IMR-90 (cell line): ENCODE measurements around the gene GABARAPL2.

Experiments used
- MAZ ChIP-seq: IDR thresholded peaks from 2 replicates; pipeline ENCODE4 v1.6.1; 2012; ENCODE audit warnings: low read depth, mild to moderate bottlenecking, low read length, improper control_type of control experiment, moderate library complexity, borderline replicate concordance
- NFE2L2 ChIP-seq: fragments of 150-350 bp; IDR thresholded peaks from 2 replicates; pipeline ENCODE4 v1.6.1; 2016; ENCODE audit warnings: low read depth, mild to moderate bottlenecking, low read length
- POLR2A ChIP-seq: IDR thresholded peaks from 2 replicates; pipeline ENCODE4 v1.6.1; 2012; ENCODE audit warnings: mild to moderate bottlenecking, low read depth, low read length
- RAD21 ChIP-seq: IDR thresholded peaks from 2 replicates; pipeline ENCODE4 v1.6.1; 2012; ENCODE audit warnings: low read length, improper control_type of control experiment
- RCOR1 ChIP-seq: IDR thresholded peaks from 2 replicates; pipeline ENCODE4 v1.6.1; 2012; ENCODE audit warnings: mild to moderate bottlenecking, low read length, improper control_type of control experiment; ENCODE audit not compliant: insufficient replicate concordance
- RFX5 ChIP-seq: IDR thresholded peaks from 2 replicates; pipeline ENCODE4 v1.8.0; 2012; ENCODE audit warnings: low read depth, mild to moderate bottlenecking, low read length, moderate library complexity
- TF ChIP-seq, protein P1 (sequence below): conservative IDR thresholded peaks from 2 replicates; pipeline ENCODE4 v1.5.1; 2012; ENCODE audit warnings: mild to moderate bottlenecking, low read depth, low read length, improper control_type of control experiment
- TF ChIP-seq, protein P2 (sequence below): fragments of 150-350 bp; IDR thresholded peaks from 2 replicates; pipeline ENCODE4 v1.6.1; 2017; ENCODE audit warnings: mild to moderate bottlenecking, antibody characterized with exemption, low read length, low read depth
- TF ChIP-seq, protein P3 (sequence below): fragments of 150-350 bp; IDR thresholded peaks from 2 replicates; pipeline ENCODE4 v1.6.1; 2016; ENCODE audit warnings: low read depth, mild to moderate bottlenecking, low read length, moderate library complexity, borderline replicate concordance

DNA sequence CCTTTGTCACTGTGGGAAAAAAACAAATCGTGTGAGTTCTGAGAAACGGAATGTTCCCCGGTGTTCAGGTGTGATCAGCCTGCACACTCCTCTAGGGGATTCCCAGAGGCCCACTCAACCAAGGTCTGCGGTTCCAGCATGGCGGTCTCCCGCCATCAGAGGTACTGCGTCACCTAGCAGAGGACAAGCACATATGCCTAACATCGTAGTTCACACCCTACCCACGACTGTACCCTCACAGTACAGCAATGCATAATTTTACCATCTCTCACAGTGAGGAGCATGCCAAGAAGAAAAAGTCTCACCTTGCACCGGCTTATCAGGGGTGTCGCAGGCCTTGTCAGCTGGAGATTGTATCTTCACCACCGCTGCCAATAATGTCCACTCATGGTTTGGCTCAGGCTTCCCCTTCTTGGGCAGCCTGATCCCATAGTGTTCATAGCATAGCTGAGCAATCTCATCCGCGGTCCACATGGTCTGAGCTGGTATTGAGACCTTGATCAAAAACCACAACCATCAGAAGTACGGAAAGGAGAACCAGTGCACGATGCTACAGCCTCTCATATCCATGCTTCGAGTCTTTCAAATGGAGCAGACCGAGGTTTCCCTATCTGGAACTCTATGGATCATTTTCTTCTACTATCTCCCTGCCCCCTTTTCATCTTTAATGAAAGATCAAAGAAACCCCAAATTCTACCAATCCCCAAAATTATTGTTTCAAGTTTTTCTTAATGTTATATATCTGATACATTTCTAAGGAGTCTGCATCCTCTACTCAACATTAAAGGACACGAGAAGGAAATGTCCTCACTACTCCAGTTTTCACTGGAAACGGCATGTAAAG lies 54.4 kb downstream of the GABARAPL2 start:
- TF ChIP-seq, protein P1, sequence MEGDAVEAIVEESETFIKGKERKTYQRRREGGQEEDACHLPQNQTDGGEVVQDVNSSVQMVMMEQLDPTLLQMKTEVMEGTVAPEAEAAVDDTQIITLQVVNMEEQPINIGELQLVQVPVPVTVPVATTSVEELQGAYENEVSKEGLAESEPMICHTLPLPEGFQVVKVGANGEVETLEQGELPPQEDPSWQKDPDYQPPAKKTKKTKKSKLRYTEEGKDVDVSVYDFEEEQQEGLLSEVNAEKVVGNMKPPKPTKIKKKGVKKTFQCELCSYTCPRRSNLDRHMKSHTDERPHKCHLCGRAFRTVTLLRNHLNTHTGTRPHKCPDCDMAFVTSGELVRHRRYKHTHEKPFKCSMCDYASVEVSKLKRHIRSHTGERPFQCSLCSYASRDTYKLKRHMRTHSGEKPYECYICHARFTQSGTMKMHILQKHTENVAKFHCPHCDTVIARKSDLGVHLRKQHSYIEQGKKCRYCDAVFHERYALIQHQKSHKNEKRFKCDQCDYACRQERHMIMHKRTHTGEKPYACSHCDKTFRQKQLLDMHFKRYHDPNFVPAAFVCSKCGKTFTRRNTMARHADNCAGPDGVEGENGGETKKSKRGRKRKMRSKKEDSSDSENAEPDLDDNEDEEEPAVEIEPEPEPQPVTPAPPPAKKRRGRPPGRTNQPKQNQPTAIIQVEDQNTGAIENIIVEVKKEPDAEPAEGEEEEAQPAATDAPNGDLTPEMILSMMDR: no peak
- TF ChIP-seq, protein P2, sequence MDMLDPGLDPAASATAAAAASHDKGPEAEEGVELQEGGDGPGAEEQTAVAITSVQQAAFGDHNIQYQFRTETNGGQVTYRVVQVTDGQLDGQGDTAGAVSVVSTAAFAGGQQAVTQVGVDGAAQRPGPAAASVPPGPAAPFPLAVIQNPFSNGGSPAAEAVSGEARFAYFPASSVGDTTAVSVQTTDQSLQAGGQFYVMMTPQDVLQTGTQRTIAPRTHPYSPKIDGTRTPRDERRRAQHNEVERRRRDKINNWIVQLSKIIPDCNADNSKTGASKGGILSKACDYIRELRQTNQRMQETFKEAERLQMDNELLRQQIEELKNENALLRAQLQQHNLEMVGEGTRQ: no peak
- no peak for TF ChIP-seq MAZ
- TF ChIP-seq, protein P3, sequence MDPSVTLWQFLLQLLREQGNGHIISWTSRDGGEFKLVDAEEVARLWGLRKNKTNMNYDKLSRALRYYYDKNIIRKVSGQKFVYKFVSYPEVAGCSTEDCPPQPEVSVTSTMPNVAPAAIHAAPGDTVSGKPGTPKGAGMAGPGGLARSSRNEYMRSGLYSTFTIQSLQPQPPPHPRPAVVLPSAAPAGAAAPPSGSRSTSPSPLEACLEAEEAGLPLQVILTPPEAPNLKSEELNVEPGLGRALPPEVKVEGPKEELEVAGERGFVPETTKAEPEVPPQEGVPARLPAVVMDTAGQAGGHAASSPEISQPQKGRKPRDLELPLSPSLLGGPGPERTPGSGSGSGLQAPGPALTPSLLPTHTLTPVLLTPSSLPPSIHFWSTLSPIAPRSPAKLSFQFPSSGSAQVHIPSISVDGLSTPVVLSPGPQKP: no peak
- TF ChIP-seq RAD21: no peak
- no peak for TF ChIP-seq NFE2L2
- no peak for TF ChIP-seq POLR2A
- TF ChIP-seq RCOR1: no peak
- TF ChIP-seq RFX5: no peak
